Panc1 (cell line): ENCODE data around the gene SLC5A2. TPM values are rescaled to one million over a fixed set of nuclear protein-coding genes. Genes with fewer than 3 reads are reported as not detected.

Source experiments
- ATAC-seq: fragments of 200-7000 bp; cut with Tn5 transposase; 2 replicates; pipeline ENCODE4 v1.9.1; 2020; ENCODE audit warnings: mild to moderate bottlenecking, moderate library complexity
- BruUV-seq: library from RNA; stranded (reverse); fragments of 400-500 nt; replicated peaks from 2 replicates; lab custom pipeline; 2021; lab: Mats Ljungman, UMichigan
- CTCF ChIA-PET: fragments of 300-600 bp; sonication (Branson Sonifier 250); formaldehyde crosslinking; loops from one replicate; lab custom pipeline; 2022; ENCODE audit warnings: antibody characterized with exemption; lab: Charles Lee
- POLR2A ChIA-PET: fragments of 300-600 bp; sonication (Branson Sonifier 250); formaldehyde crosslinking; loops from one replicate; lab custom pipeline; 2022; ENCODE audit warnings: antibody characterized with exemption; lab: Charles Lee
- DNase-seq: peaks from one replicate; pipeline ENCODE4 v3.0.0-alpha.2; 2010; ENCODE audit warnings: low read depth, low spot score
- H3K27ac ChIP-seq: 2 replicates; pipeline ENCODE4 v1.5.1; 2011; ENCODE audit warnings: mild to moderate bottlenecking, low read length, inconsistent platforms
- H3K27me3 ChIP-seq: fragments of 200-500 bp; sonication (Bioruptor generic); 2 replicates; pipeline ENCODE4 v1.6.0; 2014; ENCODE audit warnings: low read length, inconsistent platforms; ENCODE audit not compliant: control insufficient read depth, insufficient read depth
- H3K36me3 ChIP-seq: fragments of 200-500 bp; sonication (Bioruptor generic); 2 replicates; pipeline ENCODE4 v1.5.1; 2014; ENCODE audit warnings: inconsistent platforms, mild to moderate bottlenecking, low read length, moderate library complexity; ENCODE audit not compliant: control insufficient read depth, insufficient read depth
- H3K4me1 ChIP-seq: 2 replicates; pipeline ENCODE4 v1.5.1; 2011; ENCODE audit warnings: inconsistent platforms, mild to moderate bottlenecking, low read length, moderate library complexity; ENCODE audit not compliant: control insufficient read depth, insufficient read depth
- H3K4me3 ChIP-seq, 2 experiments: 2 replicates each; pipeline ENCODE4 v1.5.1; 2011 to 2012; ENCODE audit warnings: low read depth in 2 of 2, low read length in 2 of 2, mild to moderate bottlenecking in 2 of 2, inconsistent platforms in 1 of 2, moderate library complexity in 1 of 2
- H3K9me3 ChIP-seq: fragments of 200-500 bp; sonication (Bioruptor generic); 2 replicates; pipeline ENCODE4 v1.5.1; 2014; ENCODE audit warnings: low read depth, mild to moderate bottlenecking, inconsistent platforms, low read length, moderate library complexity; ENCODE audit not compliant: control insufficient read depth, insufficient read depth
- POLR2AphosphoS5 ChIP-seq: IDR thresholded peaks from 2 replicates; pipeline ENCODE4 v1.6.1; 2012; ENCODE audit warnings: mild to moderate bottlenecking, low read depth, low read length, moderate library complexity
- SIN3A ChIP-seq: IDR thresholded peaks from 2 replicates; pipeline ENCODE4 v1.6.1; 2012; ENCODE audit warnings: low read depth, mild to moderate bottlenecking, low read length, moderate library complexity, borderline replicate concordance; ENCODE audit not compliant: insufficient read depth
- TCF7L2 ChIP-seq: IDR thresholded peaks from 2 replicates; pipeline ENCODE4 v1.6.1; 2011; ENCODE audit warnings: mild to moderate bottlenecking, low read depth, low read length, inconsistent platforms
- in situ Hi-C: cut with HindIII; loops from 2 replicates; pipeline ENCODE4 v1.10.0; 2016; ENCODE audit warnings: low sequenced_read_pairs, low pct_unique_long_range_greater_than_20kb
- intact Hi-C: fragments of 100-400 bp; cut with micrococcal nuclease; formaldehyde crosslinking; loops from one replicate; pipeline ENCODE4 v1.10.0; 2022; ENCODE audit not compliant: unreplicated experiment
- total RNA-seq: library from RNA; stranded (reverse); gene quantifications from one replicate; pipeline ENCODE4 v1.2.1, GENCODE V29; 2021; ENCODE audit not compliant: unreplicated experiment
- TF ChIP-seq, protein P1 (sequence below): fragments of 450-650 bp; IDR thresholded peaks from 2 replicates; pipeline ENCODE4 v1.5.1; 2017; ENCODE audit warnings: mild to moderate bottlenecking
- TF ChIP-seq, protein P2 (sequence below), 2 experiments: IDR thresholded peaks; 2 replicates each; pipeline ENCODE4 v1.6.1; 2011 to 2012; ENCODE audit warnings: low read depth in 2 of 2, control low read depth in 1 of 2, low read length in 1 of 2, mild to moderate bottlenecking in 1 of 2, moderate library complexity in 1 of 2; ENCODE audit not compliant: insufficient read depth in 1 of 2

SLC5A2 gene
- total RNA-seq, 1 experiment from 2014 or later, result 0.15 TPM

GRCh38 chr16:31530405-31530804, 47.5 kb downstream of the SLC5A2 start:
- DNase-seq (no peak), ATAC-seq (no peak)
- BruUV-seq, result no TSS peak
- in situ Hi-C loops (no loop called here), intact Hi-C loops (no loop called here)
- H3K36me3 ChIP-seq, result no peaks in the 10 kb centered on the region
- CTCF ChIA-PET, result no interaction called here
- H3K27me3 ChIP-seq, result peaks cover 6% of the 10 kb centered on the region; the same call in 1 of the 2 replicates
- POLR2A ChIA-PET, result interaction anchor here (0.6 kb wide), 1 partner anchor 115 kb away, joined by 3 read pairs; no protein-coding TSS in a partner anchor
- no peaks in the 10 kb centered on the region for H3K9me3 ChIP-seq
- H3K4me1 ChIP-seq, result 0 out of 2 replicates have a peak, but pooled peaks cover 4% of the 10 kb centered on the region
- H3K4me3 ChIP-seq, result no peak overlapping the region
- TF ChIP-seq POLR2AphosphoS5 (no peak), TCF7L2 (no peak), SIN3A (no peak)
- TF ChIP-seq, protein P1, sequence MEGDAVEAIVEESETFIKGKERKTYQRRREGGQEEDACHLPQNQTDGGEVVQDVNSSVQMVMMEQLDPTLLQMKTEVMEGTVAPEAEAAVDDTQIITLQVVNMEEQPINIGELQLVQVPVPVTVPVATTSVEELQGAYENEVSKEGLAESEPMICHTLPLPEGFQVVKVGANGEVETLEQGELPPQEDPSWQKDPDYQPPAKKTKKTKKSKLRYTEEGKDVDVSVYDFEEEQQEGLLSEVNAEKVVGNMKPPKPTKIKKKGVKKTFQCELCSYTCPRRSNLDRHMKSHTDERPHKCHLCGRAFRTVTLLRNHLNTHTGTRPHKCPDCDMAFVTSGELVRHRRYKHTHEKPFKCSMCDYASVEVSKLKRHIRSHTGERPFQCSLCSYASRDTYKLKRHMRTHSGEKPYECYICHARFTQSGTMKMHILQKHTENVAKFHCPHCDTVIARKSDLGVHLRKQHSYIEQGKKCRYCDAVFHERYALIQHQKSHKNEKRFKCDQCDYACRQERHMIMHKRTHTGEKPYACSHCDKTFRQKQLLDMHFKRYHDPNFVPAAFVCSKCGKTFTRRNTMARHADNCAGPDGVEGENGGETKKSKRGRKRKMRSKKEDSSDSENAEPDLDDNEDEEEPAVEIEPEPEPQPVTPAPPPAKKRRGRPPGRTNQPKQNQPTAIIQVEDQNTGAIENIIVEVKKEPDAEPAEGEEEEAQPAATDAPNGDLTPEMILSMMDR, result no peak
- TF ChIP-seq, protein P2, sequence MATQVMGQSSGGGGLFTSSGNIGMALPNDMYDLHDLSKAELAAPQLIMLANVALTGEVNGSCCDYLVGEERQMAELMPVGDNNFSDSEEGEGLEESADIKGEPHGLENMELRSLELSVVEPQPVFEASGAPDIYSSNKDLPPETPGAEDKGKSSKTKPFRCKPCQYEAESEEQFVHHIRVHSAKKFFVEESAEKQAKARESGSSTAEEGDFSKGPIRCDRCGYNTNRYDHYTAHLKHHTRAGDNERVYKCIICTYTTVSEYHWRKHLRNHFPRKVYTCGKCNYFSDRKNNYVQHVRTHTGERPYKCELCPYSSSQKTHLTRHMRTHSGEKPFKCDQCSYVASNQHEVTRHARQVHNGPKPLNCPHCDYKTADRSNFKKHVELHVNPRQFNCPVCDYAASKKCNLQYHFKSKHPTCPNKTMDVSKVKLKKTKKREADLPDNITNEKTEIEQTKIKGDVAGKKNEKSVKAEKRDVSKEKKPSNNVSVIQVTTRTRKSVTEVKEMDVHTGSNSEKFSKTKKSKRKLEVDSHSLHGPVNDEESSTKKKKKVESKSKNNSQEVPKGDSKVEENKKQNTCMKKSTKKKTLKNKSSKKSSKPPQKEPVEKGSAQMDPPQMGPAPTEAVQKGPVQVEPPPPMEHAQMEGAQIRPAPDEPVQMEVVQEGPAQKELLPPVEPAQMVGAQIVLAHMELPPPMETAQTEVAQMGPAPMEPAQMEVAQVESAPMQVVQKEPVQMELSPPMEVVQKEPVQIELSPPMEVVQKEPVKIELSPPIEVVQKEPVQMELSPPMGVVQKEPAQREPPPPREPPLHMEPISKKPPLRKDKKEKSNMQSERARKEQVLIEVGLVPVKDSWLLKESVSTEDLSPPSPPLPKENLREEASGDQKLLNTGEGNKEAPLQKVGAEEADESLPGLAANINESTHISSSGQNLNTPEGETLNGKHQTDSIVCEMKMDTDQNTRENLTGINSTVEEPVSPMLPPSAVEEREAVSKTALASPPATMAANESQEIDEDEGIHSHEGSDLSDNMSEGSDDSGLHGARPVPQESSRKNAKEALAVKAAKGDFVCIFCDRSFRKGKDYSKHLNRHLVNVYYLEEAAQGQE (IDR thresholded peaks at IDR 0.05; ENCODE audit: insufficient read depth in 1 of 2, low read depth in 2 of 2, low read length in 1 of 2), result no peak
- H3K27ac ChIP-seq, result no peak overlapping the region

DNA sequence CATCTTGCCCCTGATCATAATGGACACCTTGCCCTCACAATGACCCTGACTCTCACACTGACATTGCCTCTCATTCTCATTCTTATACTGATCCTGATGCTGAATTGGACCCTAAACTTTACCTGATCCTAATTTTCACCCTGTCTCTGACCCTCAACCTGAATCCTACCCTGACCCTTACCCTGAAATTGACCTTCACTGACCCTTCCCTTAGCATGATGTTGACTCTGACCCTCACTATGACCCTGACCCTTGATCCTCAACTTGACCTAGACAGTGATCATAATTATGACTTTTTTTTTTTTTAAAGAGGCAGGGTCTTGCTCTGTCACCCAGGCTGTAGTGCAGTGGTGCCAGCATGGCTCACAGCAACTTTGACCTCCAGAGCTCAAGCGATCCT, 48.2 kb downstream of the SLC5A2 start:
- H3K36me3 ChIP-seq, result no peaks in the 10 kb centered on the region
- TF ChIP-seq TCF7L2 (no peak), SIN3A (no peak), POLR2AphosphoS5 (no peak)
- TF ChIP-seq, protein P1, result no peak
- TF ChIP-seq, protein P2 (IDR thresholded peaks at IDR 0.05; ENCODE audit: insufficient read depth in 1 of 2, low read depth in 2 of 2, low read length in 1 of 2), result no peak
- H3K27me3 ChIP-seq, result peaks cover 6% of the 10 kb centered on the region; the same call in 1 of the 2 replicates
- POLR2A ChIA-PET, result no interaction called here
- BruUV-seq, result no TSS peak
- H3K4me3 ChIP-seq, result no peak overlapping the region
- ATAC-seq, result no peak
- CTCF ChIA-PET, result no interaction called here
- in situ Hi-C loops (no loop called here), intact Hi-C loops (no loop called here)
- DNase-seq, result no peak
- H3K9me3 ChIP-seq, result no peaks in the 10 kb centered on the region
- H3K4me1 ChIP-seq, result 0 out of 2 replicates have a peak, but pooled peaks cover 4% of the 10 kb centered on the region
- H3K27ac ChIP-seq, result no peak overlapping the region
